ENCODE measurements around the gene GGACT. TPM values are rescaled to one million over a fixed set of nuclear protein-coding genes. Genes with fewer than 3 reads are reported as not detected.
A peak's percentile ranks its signal among the peaks of the same experiment; 100 is the strongest.

GGACT gene
- total and polyA plus RNA-seq, 4 experiments from 2014 or later: 4.4 to 9.6 (median 7.2) TPM

- Mint-ChIP-seq H3K36me3 (peaks cover 0 to 16% of the 10 kb centered on the region in 2 donors), H3K4me3 (peak overlapping the region in 1 of 8 donors; percentile 70), H3K27me3 (no peaks in the 10 kb centered on the region), H3K9me3 (no peaks in the 10 kb centered on the region), H3K27ac (peak overlapping the region in 2 of 7 donors; percentile 33 to 57), H3K4me1 (peaks cover 0 to 37% (median 26%) of the 10 kb centered on the region in 4 donors)
- DNase-seq: no peak
- peaks cover 29% of the 10 kb centered on the region for H3K4me1 ChIP-seq (ENCODE audit: insufficient read depth, low read length)
- H3K27ac ChIP-seq (ENCODE audit: low read depth, low read length): no peak overlapping the region
- ChIA-PET CTCF (ENCODE audit: partially characterized antibody) (no interaction called here), POLR2A (ENCODE audit: partially characterized antibody) (no interaction called here)
- H3K4me3 ChIP-seq (ENCODE audit: low read length in 2 of 2): no peak overlapping the region
- H3K9me3 ChIP-seq (ENCODE audit: control insufficient read depth in 1 of 2, low read length in 2 of 2): no peaks in the 10 kb centered on the region
- no peaks in the 10 kb centered on the region for H3K36me3 ChIP-seq (ENCODE audit: insufficient read depth, low read length)
- intact Hi-C loops (cut with micrococcal nuclease): no loop called here
- H3K27me3 ChIP-seq (ENCODE audit: insufficient read depth, low read length): no peaks in the 10 kb centered on the region
Observed at GRCh38 chr13:100536643-100537180, 51.9 kb downstream of the GGACT start.

- Histone ChIP-seq H3K9me3 (ENCODE audit: control insufficient read depth in 1 of 2, low read length in 2 of 2) (no peaks in the 10 kb centered on the region), H3K36me3 (ENCODE audit: insufficient read depth, low read length) (no peaks in the 10 kb centered on the region), H3K27ac (ENCODE audit: low read depth, low read length) (no peak overlapping the region), H3K4me3 (ENCODE audit: low read length in 2 of 2) (no peak overlapping the region), H3K4me1 (ENCODE audit: insufficient read depth, low read length) (peaks cover 29% of the 10 kb centered on the region), H3K27me3 (ENCODE audit: insufficient read depth, low read length) (no peaks in the 10 kb centered on the region)
- intact Hi-C loops (cut with micrococcal nuclease): no loop called here
- Mint-ChIP-seq H3K9me3 (no peaks in the 10 kb centered on the region), H3K27me3 (no peaks in the 10 kb centered on the region), H3K27ac (no peak overlapping the region), H3K4me3 (no peak overlapping the region), H3K36me3 (peaks cover 0 to 18% of the 10 kb centered on the region in 2 donors), H3K4me1 (peaks cover 0 to 29% (median 24%) of the 10 kb centered on the region in 4 donors)
- ChIA-PET CTCF (ENCODE audit: partially characterized antibody) (no interaction called here), POLR2A (ENCODE audit: partially characterized antibody) (no interaction called here)
- DNase-seq: no peak
Observed at GRCh38 chr13:100535426-100536135, 53.0 kb downstream of the GGACT start.

- peaks cover 4 to 11% of the 10 kb centered on the region in 2 donors for H3K36me3 Mint-ChIP-seq
- H3K4me3 Mint-ChIP-seq: no peak overlapping the region
- ChIA-PET POLR2A (ENCODE audit: partially characterized antibody) (no interaction called here), CTCF (ENCODE audit: partially characterized antibody) (no interaction called here)
- H3K27ac Mint-ChIP-seq: no peak overlapping the region
- Histone ChIP-seq H3K4me3 (ENCODE audit: low read length in 2 of 2) (no peak overlapping the region), H3K27me3 (ENCODE audit: insufficient read depth, low read length) (no peaks in the 10 kb centered on the region), H3K9me3 (ENCODE audit: control insufficient read depth in 1 of 2, low read length in 2 of 2) (no peaks in the 10 kb centered on the region), H3K27ac (ENCODE audit: low read depth, low read length) (no peak overlapping the region), H3K36me3 (ENCODE audit: insufficient read depth, low read length) (no peaks in the 10 kb centered on the region), H3K4me1 (ENCODE audit: insufficient read depth, low read length) (peaks cover 29% of the 10 kb centered on the region)
- peaks cover 0 to 29% (median 24%) of the 10 kb centered on the region in 4 donors for H3K4me1 Mint-ChIP-seq
- intact Hi-C loops (cut with micrococcal nuclease): no loop called here
- H3K27me3 Mint-ChIP-seq: no peaks in the 10 kb centered on the region
- no peaks in the 10 kb centered on the region for H3K9me3 Mint-ChIP-seq
- no peak for DNase-seq
Observed at GRCh38 chr13:100534911-100535310, 53.7 kb downstream of the GGACT start.

GRCh38 chr13:100534147-100534843 lies 54.3 kb downstream of the GGACT start:
- Histone ChIP-seq H3K36me3 (ENCODE audit: insufficient read depth, low read length) (no peaks in the 10 kb centered on the region), H3K9me3 (ENCODE audit: control insufficient read depth in 1 of 2, low read length in 2 of 2) (no peaks in the 10 kb centered on the region), H3K27me3 (ENCODE audit: insufficient read depth, low read length) (no peaks in the 10 kb centered on the region), H3K27ac (ENCODE audit: low read depth, low read length) (no peak overlapping the region), H3K4me3 (ENCODE audit: low read length in 2 of 2) (no peak overlapping the region), H3K4me1 (ENCODE audit: insufficient read depth, low read length) (peaks cover 27% of the 10 kb centered on the region)
- intact Hi-C loops (cut with micrococcal nuclease): no loop called here
- H3K9me3 Mint-ChIP-seq: no peaks in the 10 kb centered on the region
- CTCF ChIA-PET (ENCODE audit: partially characterized antibody): no interaction called here
- H3K4me3 Mint-ChIP-seq: no peak overlapping the region
- DNase-seq: no peak
- H3K4me1 Mint-ChIP-seq: peaks cover 0 to 25% (median 22%) of the 10 kb centered on the region in 4 donors
- POLR2A ChIA-PET (ENCODE audit: partially characterized antibody): no interaction called here
- H3K27ac Mint-ChIP-seq: peak overlapping the region in 1 of 7 donors; percentile 30
- H3K36me3 Mint-ChIP-seq: peaks cover 9% of the 10 kb centered on the region in 2 donors
- H3K27me3 Mint-ChIP-seq: no peaks in the 10 kb centered on the region

GRCh38 chr13:100533588-100534041 lies 55.0 kb downstream of the GGACT start:
- Mint-ChIP-seq H3K4me3 (no peak overlapping the region), H3K9me3 (no peaks in the 10 kb centered on the region), H3K27me3 (no peaks in the 10 kb centered on the region), H3K4me1 (peaks cover 0 to 21% (median 15%) of the 10 kb centered on the region in 4 donors), H3K36me3 (peaks cover 8 to 15% of the 10 kb centered on the region in 2 donors), H3K27ac (no peak overlapping the region)
- H3K27ac ChIP-seq (ENCODE audit: low read depth, low read length): no peak overlapping the region
- peaks cover 21% of the 10 kb centered on the region for H3K4me1 ChIP-seq (ENCODE audit: insufficient read depth, low read length)
- POLR2A ChIA-PET (ENCODE audit: partially characterized antibody): no interaction called here
- H3K9me3 ChIP-seq (ENCODE audit: control insufficient read depth in 1 of 2, low read length in 2 of 2): no peaks in the 10 kb centered on the region
- intact Hi-C loops (cut with micrococcal nuclease): no loop called here
- no peaks in the 10 kb centered on the region for H3K27me3 ChIP-seq (ENCODE audit: insufficient read depth, low read length)
- no peak for DNase-seq
- CTCF ChIA-PET (ENCODE audit: partially characterized antibody): interaction anchor here (1.2 kb wide), 1 partner anchor 23 kb away, joined by 3 read pairs; no protein-coding TSS in a partner anchor
- no peaks in the 10 kb centered on the region for H3K36me3 ChIP-seq (ENCODE audit: insufficient read depth, low read length)
- no peak overlapping the region for H3K4me3 ChIP-seq (ENCODE audit: low read length in 2 of 2)

GRCh38 chr13:100532836-100533435 lies 55.7 kb downstream of the GGACT start:
- H3K4me3 Mint-ChIP-seq: no peak overlapping the region
- ChIA-PET CTCF (ENCODE audit: partially characterized antibody) (interaction anchor here (1.2 kb wide), 1 partner anchor 23 kb away, joined by 3 read pairs; no protein-coding TSS in a partner anchor), POLR2A (ENCODE audit: partially characterized antibody) (no interaction called here)
- peaks cover 0 to 15% (median 10%) of the 10 kb centered on the region in 4 donors for H3K4me1 Mint-ChIP-seq
- no peak for DNase-seq
- Histone ChIP-seq H3K27ac (ENCODE audit: low read depth, low read length) (no peak overlapping the region), H3K9me3 (ENCODE audit: control insufficient read depth in 1 of 2, low read length in 2 of 2) (no peaks in the 10 kb centered on the region), H3K4me1 (ENCODE audit: insufficient read depth, low read length) (peaks cover 14% of the 10 kb centered on the region), H3K36me3 (ENCODE audit: insufficient read depth, low read length) (no peaks in the 10 kb centered on the region), H3K4me3 (ENCODE audit: low read length in 2 of 2) (no peak overlapping the region), H3K27me3 (ENCODE audit: insufficient read depth, low read length) (no peaks in the 10 kb centered on the region)
- peaks cover 8 to 15% of the 10 kb centered on the region in 2 donors for H3K36me3 Mint-ChIP-seq
- no peaks in the 10 kb centered on the region for H3K27me3 Mint-ChIP-seq
- H3K9me3 Mint-ChIP-seq: no peaks in the 10 kb centered on the region
- intact Hi-C loops (cut with micrococcal nuclease): no loop called here
- no peak overlapping the region for H3K27ac Mint-ChIP-seq

All from CD4-positive, alpha-beta memory T cell (primary cell).